ENCODE data around the gene ZNF384.

ZNF384 gene

GRCh38 chr12:6697584-6698351, 8.6 kb upstream of the ZNF384 start:
- peaks cover 31% of the 10 kb centered on the region for H3K27me3 ChIP-seq (ENCODE audit: insufficient read depth, low read length)
- H4K8ac ChIP-seq (ENCODE audit: low read depth, low read length) = no peak overlapping the region
- H3K23ac ChIP-seq (ENCODE audit: low read length) = no peak overlapping the region
- H3K4me2 ChIP-seq (ENCODE audit: low read length) = no peak overlapping the region
- H3K9ac ChIP-seq (ENCODE audit: low read length) = no peak overlapping the region
- peaks cover 4 to 8% of the 10 kb centered on the region in 2 experiments for H3K4me1 ChIP-seq (ENCODE audit: control insufficient read depth in 1 of 2, insufficient read depth in 2 of 2, low read length in 2 of 2)
- WGBS (ENCODE audit: extremely low coverage, insufficient coverage, insufficient read length) = no CpG with 5 or more reads among the region's 17 CpGs
- H4K91ac ChIP-seq (ENCODE audit: low read depth, low read length) = no peak overlapping the region
- H3K36me3 ChIP-seq (ENCODE audit: control insufficient read depth in 1 of 2, insufficient read depth in 2 of 2, low read length in 2 of 2) = no peaks in the 10 kb centered on the region
- H4K12ac ChIP-seq (ENCODE audit: low read depth, low read length) = no peak overlapping the region
- H2BK12ac ChIP-seq (ENCODE audit: low read length) = no peak overlapping the region
- no peak overlapping the region for H3K14ac ChIP-seq (ENCODE audit: low read length)
- H3K4ac ChIP-seq (ENCODE audit: low read depth, low read length) = no peak overlapping the region
- H3K18ac ChIP-seq (ENCODE audit: low read length) = no peak overlapping the region
- no peak overlapping the region for H2BK5ac ChIP-seq (ENCODE audit: low read depth, low read length, poor library complexity)
- H3K4me3 ChIP-seq (ENCODE audit: low read depth, low read length) = no peak overlapping the region
- no peak overlapping the region for H3K27ac ChIP-seq (ENCODE audit: low read depth, low read length)
- DNase-seq = peak; percentile 43 to 67
- no peak overlapping the region for H2AK5ac ChIP-seq (ENCODE audit: low read length)
- no peak overlapping the region for H2AFZ ChIP-seq (ENCODE audit: insufficient read depth, low read length, poor library complexity)
- H3K79me1 ChIP-seq (ENCODE audit: low read length) = no peaks in the 10 kb centered on the region
- H2BK120ac ChIP-seq (ENCODE audit: insufficient read depth, low read length, poor library complexity) = no peak overlapping the region
- no peaks in the 10 kb centered on the region for H3K79me2 ChIP-seq (ENCODE audit: control insufficient read depth, insufficient read depth, low read length, poor library complexity)
- H3K9me3 ChIP-seq (ENCODE audit: insufficient read depth, low read depth, low read length) = no peaks in the 10 kb centered on the region

- Histone ChIP-seq H4K8ac (ENCODE audit: low read depth, low read length) (no peak overlapping the region), H4K12ac (ENCODE audit: low read depth, low read length) (no peak overlapping the region), H3K36me3 (ENCODE audit: control insufficient read depth in 1 of 2, insufficient read depth in 2 of 2, low read length in 2 of 2) (no peaks in the 10 kb centered on the region), H2BK5ac (ENCODE audit: low read depth, low read length, poor library complexity) (no peak overlapping the region), H2AK5ac (ENCODE audit: low read length) (no peak overlapping the region), H3K14ac (ENCODE audit: low read length) (no peak overlapping the region), H3K79me2 (ENCODE audit: control insufficient read depth, insufficient read depth, low read length, poor library complexity) (no peaks in the 10 kb centered on the region), H3K9ac (ENCODE audit: low read length) (no peak overlapping the region), H2BK120ac (ENCODE audit: insufficient read depth, low read length, poor library complexity) (no peak overlapping the region), H3K18ac (ENCODE audit: low read length) (no peak overlapping the region), H3K4ac (ENCODE audit: low read depth, low read length) (no peak overlapping the region), H3K23ac (ENCODE audit: low read length) (peak overlapping the region; percentile 11), H3K4me1 (ENCODE audit: control insufficient read depth in 1 of 2, insufficient read depth in 2 of 2, low read length in 2 of 2) (peaks cover 4 to 8% of the 10 kb centered on the region in 2 experiments), H3K4me2 (ENCODE audit: low read length) (no peak overlapping the region), H3K27ac (ENCODE audit: low read depth, low read length) (no peak overlapping the region), H3K27me3 (ENCODE audit: insufficient read depth, low read length) (peaks cover 31% of the 10 kb centered on the region), H3K4me3 (ENCODE audit: low read depth, low read length) (no peak overlapping the region), H2AFZ (ENCODE audit: insufficient read depth, low read length, poor library complexity) (no peak overlapping the region), H3K79me1 (ENCODE audit: low read length) (no peaks in the 10 kb centered on the region), H2BK12ac (ENCODE audit: low read length) (no peak overlapping the region), H4K91ac (ENCODE audit: low read depth, low read length) (no peak overlapping the region), H3K9me3 (ENCODE audit: insufficient read depth, low read depth, low read length) (no peaks in the 10 kb centered on the region)
- no peak for DNase-seq
- no CpG with 5 or more reads among the region's 17 CpGs for WGBS (ENCODE audit: extremely low coverage, insufficient coverage, insufficient read length)
Measured at GRCh38 chr12:6696690-6697583, 7.8 kb upstream of the ZNF384 start.

- no peaks in the 10 kb centered on the region for H3K9me3 ChIP-seq (ENCODE audit: insufficient read depth, low read depth, low read length)
- no peak overlapping the region for H3K18ac ChIP-seq (ENCODE audit: low read length)
- H2AFZ ChIP-seq (ENCODE audit: insufficient read depth, low read length, poor library complexity) = no peak overlapping the region
- no peak overlapping the region for H3K27ac ChIP-seq (ENCODE audit: low read depth, low read length)
- H3K4me1 ChIP-seq (ENCODE audit: control insufficient read depth in 1 of 2, insufficient read depth in 2 of 2, low read length in 2 of 2) = peaks cover 0 to 3% of the 10 kb centered on the region in 2 experiments
- DNase-seq = no peak
- H2BK120ac ChIP-seq (ENCODE audit: insufficient read depth, low read length, poor library complexity) = no peak overlapping the region
- no peaks in the 10 kb centered on the region for H3K79me2 ChIP-seq (ENCODE audit: control insufficient read depth, insufficient read depth, low read length, poor library complexity)
- H3K9ac ChIP-seq (ENCODE audit: low read length) = no peak overlapping the region
- H2AK5ac ChIP-seq (ENCODE audit: low read length) = no peak overlapping the region
- no peak overlapping the region for H2BK5ac ChIP-seq (ENCODE audit: low read depth, low read length, poor library complexity)
- no peak overlapping the region for H2BK12ac ChIP-seq (ENCODE audit: low read length)
- no peak overlapping the region for H3K14ac ChIP-seq (ENCODE audit: low read length)
- H3K27me3 ChIP-seq (ENCODE audit: insufficient read depth, low read length) = peaks cover 20% of the 10 kb centered on the region
- no peak overlapping the region for H4K8ac ChIP-seq (ENCODE audit: low read depth, low read length)
- no peaks in the 10 kb centered on the region for H3K36me3 ChIP-seq (ENCODE audit: control insufficient read depth in 1 of 2, insufficient read depth in 2 of 2, low read length in 2 of 2)
- H3K4me3 ChIP-seq (ENCODE audit: low read depth, low read length) = no peak overlapping the region
- H4K91ac ChIP-seq (ENCODE audit: low read depth, low read length) = no peak overlapping the region
- no peak overlapping the region for H3K4me2 ChIP-seq (ENCODE audit: low read length)
- H3K79me1 ChIP-seq (ENCODE audit: low read length) = no peaks in the 10 kb centered on the region
- H3K4ac ChIP-seq (ENCODE audit: low read depth, low read length) = no peak overlapping the region
- WGBS (ENCODE audit: extremely low coverage, insufficient coverage, insufficient read length) = no CpG with 5 or more reads among the region's 11 CpGs
- no peak overlapping the region for H3K23ac ChIP-seq (ENCODE audit: low read length)
- no peak overlapping the region for H4K12ac ChIP-seq (ENCODE audit: low read depth, low read length)
Measured at GRCh38 chr12:6695313-6696045, 6.3 kb upstream of the ZNF384 start.

GRCh38 chr12:6694701-6695100, 5.5 kb upstream of the ZNF384 start:
- H3K9me3 ChIP-seq (ENCODE audit: insufficient read depth, low read depth, low read length) = no peaks in the 10 kb centered on the region
- peak overlapping the region; percentile 51 for H3K4me3 ChIP-seq (ENCODE audit: low read depth, low read length)
- H3K27me3 ChIP-seq (ENCODE audit: insufficient read depth, low read length) = peaks cover 13% of the 10 kb centered on the region
- H2BK12ac ChIP-seq (ENCODE audit: low read length) = no peak overlapping the region
- H2BK5ac ChIP-seq (ENCODE audit: low read depth, low read length, poor library complexity) = no peak overlapping the region
- no peaks in the 10 kb centered on the region for H3K79me1 ChIP-seq (ENCODE audit: low read length)
- H4K12ac ChIP-seq (ENCODE audit: low read depth, low read length) = no peak overlapping the region
- H3K14ac ChIP-seq (ENCODE audit: low read length) = no peak overlapping the region
- no peak overlapping the region for H3K9ac ChIP-seq (ENCODE audit: low read length)
- no peak for DNase-seq
- no peak overlapping the region for H3K4me2 ChIP-seq (ENCODE audit: low read length)
- no peak overlapping the region for H3K4ac ChIP-seq (ENCODE audit: low read depth, low read length)
- no peak overlapping the region for H3K18ac ChIP-seq (ENCODE audit: low read length)
- H2AK5ac ChIP-seq (ENCODE audit: low read length) = no peak overlapping the region
- H3K27ac ChIP-seq (ENCODE audit: low read depth, low read length) = no peak overlapping the region
- no peaks in the 10 kb centered on the region for H3K79me2 ChIP-seq (ENCODE audit: control insufficient read depth, insufficient read depth, low read length, poor library complexity)
- H4K91ac ChIP-seq (ENCODE audit: low read depth, low read length) = no peak overlapping the region
- no peak overlapping the region for H3K23ac ChIP-seq (ENCODE audit: low read length)
- no CpG with 5 or more reads among the region's 9 CpGs for WGBS (ENCODE audit: extremely low coverage, insufficient coverage, insufficient read length)
- no peak overlapping the region for H2AFZ ChIP-seq (ENCODE audit: insufficient read depth, low read length, poor library complexity)
- no peaks in the 10 kb centered on the region for H3K36me3 ChIP-seq (ENCODE audit: control insufficient read depth in 1 of 2, insufficient read depth in 2 of 2, low read length in 2 of 2)
- no peak overlapping the region for H2BK120ac ChIP-seq (ENCODE audit: insufficient read depth, low read length, poor library complexity)
- H4K8ac ChIP-seq (ENCODE audit: low read depth, low read length) = no peak overlapping the region
- peaks cover 0 to 3% of the 10 kb centered on the region in 2 experiments for H3K4me1 ChIP-seq (ENCODE audit: control insufficient read depth in 1 of 2, insufficient read depth in 2 of 2, low read length in 2 of 2)

All from trophoblast cell (in vitro differentiated cells and primary cell).